ENCODE results near the gene AP3B1. TPM values are rescaled to one million over a fixed set of nuclear protein-coding genes. Genes with fewer than 3 reads are reported as not detected.

Gene AP3B1
- total RNA-seq, 1 donor from 2014 or later = 60.4 TPM

DNA sequence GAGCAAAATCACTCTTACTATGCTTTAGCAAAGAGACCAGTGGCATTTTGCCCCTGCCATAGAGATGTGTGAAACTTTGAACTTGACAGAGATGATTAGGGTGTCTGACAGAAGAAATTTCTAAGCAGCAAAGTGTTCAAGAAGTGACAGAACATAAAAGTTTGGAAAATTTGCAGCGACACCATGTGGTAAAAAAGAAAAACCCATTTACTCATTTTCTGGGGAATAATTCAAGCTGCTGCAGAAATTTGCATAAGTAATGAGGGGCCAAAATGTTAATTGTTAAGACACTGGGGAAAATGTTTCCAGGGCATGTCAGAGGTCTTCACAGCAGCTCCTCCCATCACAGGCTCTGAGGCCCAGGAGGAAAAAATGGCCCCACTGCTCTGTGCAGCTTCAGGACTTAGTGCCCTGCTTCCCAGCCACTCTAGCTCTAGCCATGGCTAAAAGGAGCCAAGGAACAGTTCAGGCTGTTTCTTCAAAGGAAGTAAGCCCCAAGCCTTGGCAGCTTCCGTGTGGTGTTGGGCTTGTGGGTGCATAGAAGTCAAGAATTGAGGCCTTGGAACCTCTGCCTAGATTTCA lies 6.1 kb upstream of the AP3B1 start:
- Mint-ChIP-seq H3K4me3 (ENCODE audit: unreplicated experiment) (no peak overlapping the region), H3K4me1 (ENCODE audit: low read depth) (peaks cover 2% of the 10 kb centered on the region), H3K36me3 (ENCODE audit: low read depth) (no peaks in the 10 kb centered on the region), H3K27me3 (ENCODE audit: low read depth) (no peaks in the 10 kb centered on the region), H3K9me3 (ENCODE audit: low read depth) (no peaks in the 10 kb centered on the region), H3K27ac (ENCODE audit: unreplicated experiment) (no peak overlapping the region)
- TF ChIP-seq, protein P1, sequence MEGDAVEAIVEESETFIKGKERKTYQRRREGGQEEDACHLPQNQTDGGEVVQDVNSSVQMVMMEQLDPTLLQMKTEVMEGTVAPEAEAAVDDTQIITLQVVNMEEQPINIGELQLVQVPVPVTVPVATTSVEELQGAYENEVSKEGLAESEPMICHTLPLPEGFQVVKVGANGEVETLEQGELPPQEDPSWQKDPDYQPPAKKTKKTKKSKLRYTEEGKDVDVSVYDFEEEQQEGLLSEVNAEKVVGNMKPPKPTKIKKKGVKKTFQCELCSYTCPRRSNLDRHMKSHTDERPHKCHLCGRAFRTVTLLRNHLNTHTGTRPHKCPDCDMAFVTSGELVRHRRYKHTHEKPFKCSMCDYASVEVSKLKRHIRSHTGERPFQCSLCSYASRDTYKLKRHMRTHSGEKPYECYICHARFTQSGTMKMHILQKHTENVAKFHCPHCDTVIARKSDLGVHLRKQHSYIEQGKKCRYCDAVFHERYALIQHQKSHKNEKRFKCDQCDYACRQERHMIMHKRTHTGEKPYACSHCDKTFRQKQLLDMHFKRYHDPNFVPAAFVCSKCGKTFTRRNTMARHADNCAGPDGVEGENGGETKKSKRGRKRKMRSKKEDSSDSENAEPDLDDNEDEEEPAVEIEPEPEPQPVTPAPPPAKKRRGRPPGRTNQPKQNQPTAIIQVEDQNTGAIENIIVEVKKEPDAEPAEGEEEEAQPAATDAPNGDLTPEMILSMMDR (IDR thresholded peaks at IDR 0.05) = peak; percentile 76
- no peak for DNase-seq (ENCODE audit: low spot score)

DNA sequence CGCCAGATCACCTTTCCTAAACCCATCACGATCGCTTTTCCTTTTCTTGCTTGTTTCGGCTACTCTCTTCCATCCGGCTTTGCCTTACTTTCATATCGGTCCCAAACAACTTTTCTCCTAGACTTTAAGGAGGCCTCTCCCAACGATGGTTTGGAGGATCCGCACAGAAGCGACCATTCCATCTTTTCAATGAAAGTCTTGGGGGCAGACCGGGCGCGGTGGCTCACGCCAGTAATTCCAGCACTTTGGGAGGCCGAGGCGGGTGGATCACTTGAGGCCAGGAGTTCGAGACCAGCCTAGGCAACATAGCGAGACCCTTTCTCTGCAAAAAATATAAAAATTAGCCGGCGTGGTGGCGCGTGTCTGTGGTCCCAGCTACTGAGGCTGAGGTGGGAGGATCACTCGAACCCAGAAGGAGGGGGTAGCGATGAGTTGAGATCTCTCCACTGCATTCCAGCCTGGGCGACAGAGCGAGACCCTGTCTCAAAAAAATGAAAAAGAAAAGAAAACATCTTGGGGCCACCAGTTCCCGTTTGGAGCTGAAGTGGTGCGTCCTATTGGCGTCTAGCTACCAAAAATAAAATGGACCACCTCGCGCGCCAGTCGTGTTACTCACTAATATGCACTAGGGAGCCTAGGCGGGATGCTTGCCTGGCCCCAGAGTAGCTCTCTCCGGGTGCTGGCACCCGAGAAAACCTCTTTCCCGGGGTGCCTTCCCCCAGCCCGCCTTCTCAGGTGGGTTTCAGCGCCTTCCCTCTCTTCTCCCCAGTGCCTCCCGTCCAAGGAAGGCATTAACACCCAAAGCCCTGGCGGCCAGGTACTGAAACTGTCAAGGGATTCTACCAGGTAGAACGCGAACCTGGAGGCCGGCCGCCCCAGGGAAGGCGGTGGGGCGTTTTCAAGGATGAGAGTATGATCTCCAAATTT lies 800 bp upstream of the AP3B1 start:
- H3K27ac Mint-ChIP-seq (ENCODE audit: unreplicated experiment) = peak overlapping the region; percentile 99
- DNase-seq (ENCODE audit: low spot score) = peak; percentile 65
- TF ChIP-seq, protein P1 (IDR thresholded peaks at IDR 0.05) = peak; percentile 60

DNA sequence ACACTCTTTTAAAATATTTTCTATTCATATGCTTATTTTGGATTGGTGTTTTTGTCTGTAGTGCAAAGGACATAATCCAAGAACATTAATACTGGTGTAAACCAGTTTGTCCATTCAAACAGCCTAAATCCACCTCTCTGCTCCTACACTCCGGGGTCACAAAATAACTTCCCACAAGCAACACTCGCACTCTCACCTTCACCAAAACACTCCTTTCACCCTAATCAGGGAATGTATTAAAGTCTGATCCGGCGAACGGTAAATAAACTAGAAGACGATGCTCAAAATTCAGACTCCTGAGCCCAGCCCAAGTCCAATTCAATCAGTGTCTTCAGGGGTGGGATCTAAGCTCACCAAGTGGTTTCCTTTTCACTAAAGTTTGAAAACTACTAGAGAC lies 649 bp downstream of the AP3B1 start:
- Mint-ChIP-seq H3K9me3 (ENCODE audit: low read depth) (no peaks in the 10 kb centered on the region), H3K27me3 (ENCODE audit: low read depth) (no peaks in the 10 kb centered on the region), H3K4me3 (ENCODE audit: unreplicated experiment) (peak overlapping the region; percentile 99), H3K36me3 (ENCODE audit: low read depth) (peaks cover 2% of the 10 kb centered on the region), H3K27ac (ENCODE audit: unreplicated experiment) (peak overlapping the region; percentile 99), H3K4me1 (ENCODE audit: low read depth) (peaks cover 50% of the 10 kb centered on the region)
- TF ChIP-seq, protein P1 (IDR thresholded peaks at IDR 0.05) = no peak
- DNase-seq (ENCODE audit: low spot score) = no peak

More for the DNA sequence above, 800 bp upstream of the AP3B1 start:
- Mint-ChIP-seq H3K4me3 (ENCODE audit: unreplicated experiment) (peak overlapping the region; percentile 99), H3K36me3 (ENCODE audit: low read depth) (peaks cover 2% of the 10 kb centered on the region), H3K9me3 (ENCODE audit: low read depth) (no peaks in the 10 kb centered on the region), H3K4me1 (ENCODE audit: low read depth) (peaks cover 38% of the 10 kb centered on the region), H3K27me3 (ENCODE audit: low read depth) (no peaks in the 10 kb centered on the region)

DNA sequence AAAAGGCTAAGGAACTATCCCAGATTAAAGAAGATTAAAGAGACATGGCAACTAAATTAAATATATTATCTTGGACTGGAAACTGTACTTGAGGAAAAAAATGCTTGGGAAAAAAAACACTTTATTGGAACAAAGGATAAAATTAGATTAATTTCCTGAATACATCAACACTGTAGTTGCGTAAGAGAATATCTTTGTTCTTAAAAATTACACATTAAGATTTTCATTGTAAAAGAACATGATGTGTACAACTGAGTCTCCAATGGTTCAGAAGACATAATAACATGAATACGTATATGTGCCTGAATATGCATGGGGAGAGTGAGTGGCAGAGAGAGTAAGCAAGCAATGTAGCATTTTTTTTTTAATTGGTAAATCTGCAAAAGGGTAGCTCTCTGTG lies 2.8 kb downstream of the AP3B1 start:
- peaks cover 67% of the 10 kb centered on the region for H3K4me1 Mint-ChIP-seq (ENCODE audit: low read depth)
- no peak overlapping the region for H3K4me3 Mint-ChIP-seq (ENCODE audit: unreplicated experiment)
- peaks cover 2% of the 10 kb centered on the region for H3K36me3 Mint-ChIP-seq (ENCODE audit: low read depth)
- TF ChIP-seq, protein P1 (IDR thresholded peaks at IDR 0.05) = no peak
- H3K9me3 Mint-ChIP-seq (ENCODE audit: low read depth) = no peaks in the 10 kb centered on the region
- H3K27me3 Mint-ChIP-seq (ENCODE audit: low read depth) = no peaks in the 10 kb centered on the region
- no peak for DNase-seq (ENCODE audit: low spot score)
- no peak overlapping the region for H3K27ac Mint-ChIP-seq (ENCODE audit: unreplicated experiment)

DNA sequence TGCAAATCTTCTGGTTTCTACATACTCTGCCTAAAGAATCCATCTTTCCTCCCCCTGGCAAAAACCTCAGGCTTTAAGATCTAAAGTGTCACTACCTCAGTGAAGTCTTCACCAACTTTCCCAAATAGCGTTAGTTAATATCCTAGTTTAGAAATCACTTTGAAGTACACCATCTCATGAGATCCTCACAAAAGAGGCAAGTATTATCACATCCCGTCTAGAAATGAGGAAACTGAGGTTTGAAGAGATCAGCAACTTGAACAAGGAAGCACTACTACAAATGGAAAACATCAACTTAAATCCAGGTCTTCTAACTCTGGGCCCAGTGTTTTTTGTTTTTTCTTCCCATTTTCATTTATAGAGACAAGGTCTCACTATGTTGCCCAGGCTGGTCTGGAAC lies 4.6 kb downstream of the AP3B1 start:
- Mint-ChIP-seq H3K9me3 (ENCODE audit: low read depth) (no peaks in the 10 kb centered on the region), H3K36me3 (ENCODE audit: low read depth) (peaks cover 2% of the 10 kb centered on the region), H3K27ac (ENCODE audit: unreplicated experiment) (peak overlapping the region; percentile 73), H3K4me1 (ENCODE audit: low read depth) (peaks cover 73% of the 10 kb centered on the region), H3K27me3 (ENCODE audit: low read depth) (no peaks in the 10 kb centered on the region), H3K4me3 (ENCODE audit: unreplicated experiment) (no peak overlapping the region)
- TF ChIP-seq, protein P1 (IDR thresholded peaks at IDR 0.05) = no peak
- no peak for DNase-seq (ENCODE audit: low spot score)
